ENCODE results near the gene FBXO42. TPM values are rescaled to one million over a fixed set of nuclear protein-coding genes. Genes with fewer than 3 reads are reported as not detected.
A peak's percentile ranks its signal among the peaks of the same experiment; 100 is the strongest.

FBXO42 gene
- total RNA-seq, 3 donors from 2014 or later, result 20.3 to 28.5 (median 26.7) TPM

DNA sequence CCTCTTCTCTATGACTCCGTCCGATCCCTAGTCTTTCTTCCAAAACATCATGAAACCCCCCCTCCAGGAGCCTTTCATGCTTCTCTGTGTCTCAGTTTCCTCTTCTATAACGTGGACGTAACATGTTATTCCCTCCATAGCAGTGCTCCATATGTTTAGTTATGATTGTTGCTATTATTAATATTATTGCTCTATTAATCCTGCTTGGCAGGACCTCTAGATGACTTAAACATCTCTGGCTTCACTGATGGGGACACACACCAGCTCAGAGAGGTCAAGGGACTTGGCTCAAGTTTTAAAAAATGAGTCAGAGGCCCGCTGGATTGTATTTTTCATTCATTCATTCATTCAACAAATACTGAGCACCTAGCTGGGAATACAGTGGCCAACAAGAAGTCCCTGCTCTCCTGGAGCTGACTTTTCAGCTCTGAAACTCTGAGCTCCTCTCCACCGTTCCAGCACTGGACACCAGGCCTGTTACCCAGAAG is 114.9 kb downstream of the FBXO42 start:
- H3K27me3 ChIP-seq, result no peaks in the 10 kb centered on the region
- peak overlapping the region; percentile 96 to 97 for H3K27ac ChIP-seq
- H3K4me1 ChIP-seq, result peaks cover 4 to 5% of the 10 kb centered on the region in 2 donors
- no peaks in the 10 kb centered on the region for H3K9me3 ChIP-seq
- no peaks in the 10 kb centered on the region for H3K36me3 ChIP-seq
- no peak for DNase-seq (ENCODE audit: low spot score in 2 of 2)
- no peak for TF ChIP-seq POLR2AphosphoS5 (IDR thresholded peaks at IDR 0.05)
- H3K4me3 ChIP-seq, result peak overlapping the region; percentile 49 to 79 (median 75)
- intact Hi-C loops (cut with DNase I; ENCODE audit: low total_unique reads), result no loop called here

GRCh38 chr1:16236511-16237342 is 115.6 kb downstream of the FBXO42 start, which contains the start of gene CPLANE2:
CPLANE2 (minus strand) TSS chr1:16237183; CDS start chr1:16236742, 441 bp downstream.
- TF ChIP-seq, protein P1, sequence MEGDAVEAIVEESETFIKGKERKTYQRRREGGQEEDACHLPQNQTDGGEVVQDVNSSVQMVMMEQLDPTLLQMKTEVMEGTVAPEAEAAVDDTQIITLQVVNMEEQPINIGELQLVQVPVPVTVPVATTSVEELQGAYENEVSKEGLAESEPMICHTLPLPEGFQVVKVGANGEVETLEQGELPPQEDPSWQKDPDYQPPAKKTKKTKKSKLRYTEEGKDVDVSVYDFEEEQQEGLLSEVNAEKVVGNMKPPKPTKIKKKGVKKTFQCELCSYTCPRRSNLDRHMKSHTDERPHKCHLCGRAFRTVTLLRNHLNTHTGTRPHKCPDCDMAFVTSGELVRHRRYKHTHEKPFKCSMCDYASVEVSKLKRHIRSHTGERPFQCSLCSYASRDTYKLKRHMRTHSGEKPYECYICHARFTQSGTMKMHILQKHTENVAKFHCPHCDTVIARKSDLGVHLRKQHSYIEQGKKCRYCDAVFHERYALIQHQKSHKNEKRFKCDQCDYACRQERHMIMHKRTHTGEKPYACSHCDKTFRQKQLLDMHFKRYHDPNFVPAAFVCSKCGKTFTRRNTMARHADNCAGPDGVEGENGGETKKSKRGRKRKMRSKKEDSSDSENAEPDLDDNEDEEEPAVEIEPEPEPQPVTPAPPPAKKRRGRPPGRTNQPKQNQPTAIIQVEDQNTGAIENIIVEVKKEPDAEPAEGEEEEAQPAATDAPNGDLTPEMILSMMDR (IDR thresholded peaks at IDR 0.05), result peak in 1 of 3 donors; percentile 17
- TF ChIP-seq POLR2AphosphoS5 (IDR thresholded peaks at IDR 0.05) (peak; percentile 42 to 85 (median 60)), POLR2A (IDR thresholded peaks at IDR 0.05) (peak; percentile 44)
- peak within 1 kb of the TSS; percentile 96 to 97 for H3K27ac ChIP-seq
- intact Hi-C loops (cut with DNase I; ENCODE audit: low total_unique reads), result no loop called here
- no peaks in the 10 kb centered on the region for H3K36me3 ChIP-seq
- H3K9me3 ChIP-seq, result no peaks in the 10 kb centered on the region
- H3K27me3 ChIP-seq, result no peaks in the 10 kb centered on the region
- H3K4me3 ChIP-seq, result peak within 1 kb of the TSS; percentile 49 to 79 (median 75)
- DNase-seq (ENCODE audit: low spot score in 2 of 2), result peak; percentile 91 to 96
- H3K4me1 ChIP-seq, result peaks cover 4 to 5% of the 10 kb centered on the region in 2 donors

DNA sequence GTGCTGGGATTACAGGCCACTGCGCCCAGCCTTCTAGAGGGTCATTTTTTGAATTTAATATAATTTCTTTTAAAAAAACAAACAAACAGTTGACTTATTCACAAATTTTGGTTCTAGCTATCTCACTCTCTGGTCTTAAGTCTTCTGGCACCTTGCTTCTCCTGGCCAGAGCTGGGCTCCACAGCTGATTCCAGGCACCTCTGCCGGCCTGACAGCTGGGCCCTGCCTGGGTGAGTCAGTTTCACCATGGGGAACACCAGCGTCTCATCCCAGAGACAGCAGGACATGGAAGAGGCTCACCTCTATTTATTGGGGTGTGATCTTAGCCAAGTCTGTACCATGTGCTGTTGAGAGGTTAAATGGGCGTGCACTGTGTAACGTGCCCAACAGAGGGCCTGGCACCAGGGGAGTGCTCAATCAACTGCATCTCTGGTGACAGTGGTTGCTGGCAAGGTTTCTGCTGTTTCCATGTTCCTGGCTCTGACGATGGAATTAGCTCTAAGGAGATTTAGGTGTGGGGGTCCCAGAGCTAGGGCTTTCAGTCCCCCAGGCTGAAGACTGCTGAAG is 116.3 kb downstream of the FBXO42 start:
- TF ChIP-seq POLR2A (IDR thresholded peaks at IDR 0.05), result no peak
- TF ChIP-seq, protein P1 (IDR thresholded peaks at IDR 0.05), result peak in 2 of 3 donors; percentile 33 to 38
- peak in 1 of 3 donors; percentile 4 for TF ChIP-seq POLR2AphosphoS5 (IDR thresholded peaks at IDR 0.05)

GRCh38 chr1:16235347-16235746 is 116.9 kb downstream of the FBXO42 start:
- H3K9me3 ChIP-seq, result no peaks in the 10 kb centered on the region
- TF ChIP-seq POLR2AphosphoS5 (IDR thresholded peaks at IDR 0.05) (no peak), POLR2A (IDR thresholded peaks at IDR 0.05) (no peak)
- TF ChIP-seq, protein P1 (IDR thresholded peaks at IDR 0.05), result no peak
- no peak for DNase-seq (ENCODE audit: low spot score in 2 of 2)
- intact Hi-C loops (cut with DNase I; ENCODE audit: low total_unique reads), result no loop called here
- H3K4me3 ChIP-seq, result no peak overlapping the region
- H3K27me3 ChIP-seq, result no peaks in the 10 kb centered on the region
- no peak overlapping the region for H3K27ac ChIP-seq
- H3K36me3 ChIP-seq, result no peaks in the 10 kb centered on the region
- peaks cover 4 to 5% of the 10 kb centered on the region in 2 donors for H3K4me1 ChIP-seq

More for the DNA sequence above, 116.3 kb downstream of the FBXO42 start:
- H3K27ac ChIP-seq, result peak overlapping the region; percentile 96 to 97
- peaks cover 4 to 5% of the 10 kb centered on the region in 2 donors for H3K4me1 ChIP-seq
- H3K27me3 ChIP-seq, result no peaks in the 10 kb centered on the region
- intact Hi-C loops (cut with DNase I; ENCODE audit: low total_unique reads), result no loop called here
- H3K9me3 ChIP-seq, result no peaks in the 10 kb centered on the region
- DNase-seq (ENCODE audit: low spot score in 2 of 2), result no peak
- no peaks in the 10 kb centered on the region for H3K36me3 ChIP-seq
- peak overlapping the region; percentile 49 to 79 (median 75) for H3K4me3 ChIP-seq

DNA sequence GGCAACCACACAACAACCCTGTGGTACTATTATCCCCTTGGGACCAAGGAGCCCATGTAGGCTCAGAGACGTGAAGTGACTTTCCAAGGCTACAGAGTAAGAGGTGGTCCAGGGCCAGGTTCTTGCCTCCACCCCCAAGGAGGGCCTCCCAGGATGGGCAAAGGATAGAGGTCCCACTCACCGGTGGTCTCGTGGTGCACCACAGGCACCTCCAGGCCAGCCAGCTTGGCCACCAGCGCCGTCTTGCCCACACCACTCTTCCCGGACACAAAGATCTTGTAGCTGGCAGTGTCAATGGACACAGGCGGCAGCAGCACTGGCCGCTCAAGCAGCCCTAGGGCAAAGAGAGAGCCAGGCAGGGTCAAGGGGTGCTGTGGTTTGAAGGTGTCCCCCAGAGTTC is 118.8 kb downstream of the FBXO42 start:
- Histone ChIP-seq H3K36me3 (no peaks in the 10 kb centered on the region), H3K27me3 (no peaks in the 10 kb centered on the region), H3K4me1 (peaks cover 4 to 5% of the 10 kb centered on the region in 2 donors), H3K4me3 (no peak overlapping the region), H3K9me3 (no peaks in the 10 kb centered on the region), H3K27ac (no peak overlapping the region)
- intact Hi-C loops (cut with DNase I; ENCODE audit: low total_unique reads), result no loop called here
- no peak for DNase-seq (ENCODE audit: low spot score in 2 of 2)
- TF ChIP-seq POLR2A (IDR thresholded peaks at IDR 0.05) (no peak), POLR2AphosphoS5 (IDR thresholded peaks at IDR 0.05) (no peak)
- TF ChIP-seq, protein P1 (IDR thresholded peaks at IDR 0.05), result no peak

Measured in breast epithelium (tissue), 4 donors.